HEK293 (cell line): ENCODE data around the gene ASIC4.

Experiments used
- CTCF ChIA-PET: fragments of 350-600 bp; formaldehyde crosslinking; extraction: SDS; loops from one replicate; lab custom pipeline; 2021; ENCODE audit warnings: antibody characterized with exemption; lab: Yijun Ruan, JAX
- POLR2A ChIA-PET: fragments of 300-600 bp; formaldehyde crosslinking; extraction: SDS; loops from one replicate; lab custom pipeline; 2020; ENCODE audit warnings: antibody characterized with exemption, inconsistent platforms; lab: Yijun Ruan, JAX
- H3K27ac ChIP-seq: fragments of 200-500 bp; sonication (Bioruptor generic); 2 replicates; pipeline ENCODE4 v1.5.1; 2014; ENCODE audit warnings: low read depth, low read length, control low read depth, inconsistent platforms; ENCODE audit errors: extremely low read depth
- H3K36me3 ChIP-seq, 2 experiments: fragments of 200-500 bp in 1 of 2; sonication (Bioruptor generic) in 1 of 2; 1 replicate in 1 of 2; 2 replicates in 1 of 2; pipeline ENCODE4 v1.5.1; 2014 to 2017; ENCODE audit warnings: inconsistent platforms in 2 of 2, low read length in 2 of 2; ENCODE audit not compliant: control insufficient read depth in 2 of 2, insufficient read depth in 1 of 2
- H3K4me1 ChIP-seq: fragments of 200-500 bp; sonication (Bioruptor generic); 2 replicates; pipeline ENCODE4 v1.5.1; 2014; ENCODE audit warnings: mild to moderate bottlenecking, low read length, inconsistent platforms; ENCODE audit not compliant: control insufficient read depth, insufficient read depth
- H3K4me3 ChIP-seq: 2 replicates; pipeline ENCODE4 v1.5.1; 2011; ENCODE audit warnings: low read depth, mild to moderate bottlenecking, control low read depth, low read length, moderate library complexity
- H3K9me3 ChIP-seq: fragments of 200-500 bp; sonication (Bioruptor generic); 2 replicates; pipeline ENCODE4 v1.5.1; 2014; ENCODE audit warnings: low read depth, low read length, inconsistent platforms; ENCODE audit not compliant: control insufficient read depth, insufficient read depth
- BCL11A ChIP-seq: fragments of 450-650 bp; formaldehyde crosslinking; IDR thresholded peaks from 2 replicates; pipeline ENCODE4 v1.5.1; 2016; ENCODE audit warnings: low read depth, missing biosample characterization, missing genetic modification characterization
- EGR2 ChIP-seq: fragments of 450-650 bp; formaldehyde crosslinking; IDR thresholded peaks from 2 replicates; pipeline ENCODE4 v1.5.1; 2016; ENCODE audit warnings: low read depth, missing biosample characterization, missing genetic modification characterization
- GFI1B ChIP-seq: fragments of 450-650 bp; formaldehyde crosslinking; IDR thresholded peaks from 2 replicates; pipeline ENCODE4 v1.5.1; 2016; ENCODE audit warnings: missing biosample characterization, missing genetic modification characterization
- HIC1 ChIP-seq: fragments of 450-650 bp; formaldehyde crosslinking; IDR thresholded peaks from 2 replicates; pipeline ENCODE4 v1.5.1; 2016; ENCODE audit warnings: missing biosample characterization, missing genetic modification characterization
- KLF10 ChIP-seq: fragments of 450-650 bp; IDR thresholded peaks from 2 replicates; pipeline ENCODE4 v1.5.1; 2018; ENCODE audit warnings: missing biosample characterization, mild to moderate bottlenecking, missing genetic modification characterization
- MZF1 ChIP-seq: fragments of 450-650 bp; formaldehyde crosslinking; IDR thresholded peaks from 2 replicates; pipeline ENCODE4 v1.5.1; 2017; ENCODE audit warnings: missing biosample characterization, missing genetic modification characterization, borderline replicate concordance
- PRDM1 ChIP-seq: fragments of 450-650 bp; formaldehyde crosslinking; IDR thresholded peaks from 2 replicates; pipeline ENCODE4; 2016; ENCODE audit warnings: missing biosample characterization, missing genetic modification characterization
- SP7 ChIP-seq: fragments of 450-650 bp; formaldehyde crosslinking; IDR thresholded peaks from 2 replicates; pipeline ENCODE4 v1.5.1; 2016; ENCODE audit warnings: missing biosample characterization, missing genetic modification characterization
- TCF7L2 ChIP-seq: IDR thresholded peaks from 2 replicates; pipeline ENCODE4 v1.6.1; 2011; ENCODE audit warnings: low read depth, mild to moderate bottlenecking, inconsistent platforms, low read length, moderate library complexity, borderline replicate concordance
- TRIM28 ChIP-seq: IDR thresholded peaks from 2 replicates; pipeline ENCODE4 v1.6.1; 2011; ENCODE audit warnings: low read length, control low read depth, borderline replicate concordance
- WT1 ChIP-seq: fragments of 450-650 bp; formaldehyde crosslinking; IDR thresholded peaks from 2 replicates; pipeline ENCODE4 v1.5.1; 2016; ENCODE audit warnings: missing biosample characterization, missing genetic modification characterization
- ZBTB1 ChIP-seq: fragments of 450-650 bp; formaldehyde crosslinking; IDR thresholded peaks from 2 replicates; pipeline ENCODE4 v1.5.1; 2016; ENCODE audit warnings: missing biosample characterization, missing genetic modification characterization
- ZBTB20 ChIP-seq: fragments of 450-650 bp; formaldehyde crosslinking; IDR thresholded peaks from 2 replicates; pipeline ENCODE4 v1.5.1; 2016; ENCODE audit warnings: missing biosample characterization, missing genetic modification characterization
- ZFHX2 ChIP-seq: fragments of 450-650 bp; formaldehyde crosslinking; conservative IDR thresholded peaks from 2 replicates; pipeline ENCODE4 v1.5.1; 2016; ENCODE audit warnings: missing biosample characterization, missing genetic modification characterization
- ZNF133 ChIP-seq: fragments of 450-650 bp; formaldehyde crosslinking; IDR thresholded peaks from 2 replicates; pipeline ENCODE4 v1.5.1; 2016; ENCODE audit warnings: missing biosample characterization, missing genetic modification characterization
- ZNF138 ChIP-seq: fragments of 450-650 bp; formaldehyde crosslinking; IDR thresholded peaks from 2 replicates; pipeline ENCODE4 v1.5.1; 2016; ENCODE audit warnings: missing biosample characterization, missing genetic modification characterization, borderline replicate concordance
- ZNF23 ChIP-seq: fragments of 450-650 bp; formaldehyde crosslinking; IDR thresholded peaks from 2 replicates; pipeline ENCODE4 v1.5.1; 2016; ENCODE audit warnings: missing biosample characterization, missing genetic modification characterization, borderline replicate concordance
- ZNF239 ChIP-seq: fragments of 450-650 bp; formaldehyde crosslinking; IDR thresholded peaks from 2 replicates; pipeline ENCODE4 v1.5.1; 2016; ENCODE audit warnings: missing biosample characterization, missing genetic modification characterization
- ZNF248 ChIP-seq: fragments of 450-650 bp; formaldehyde crosslinking; IDR thresholded peaks from 2 replicates; pipeline ENCODE4 v1.5.1; 2017; ENCODE audit warnings: missing biosample characterization, missing genetic modification characterization
- ZNF350 ChIP-seq: fragments of 450-650 bp; formaldehyde crosslinking; IDR thresholded peaks from 2 replicates; pipeline ENCODE4 v1.5.0; 2017; ENCODE audit warnings: missing biosample characterization, mild to moderate bottlenecking, missing genetic modification characterization
- ZNF354C ChIP-seq: fragments of 450-650 bp; formaldehyde crosslinking; IDR thresholded peaks from 2 replicates; pipeline ENCODE4 v1.5.1; 2016; ENCODE audit warnings: missing biosample characterization, missing genetic modification characterization, low read depth, borderline replicate concordance
- ZNF404 ChIP-seq: fragments of 450-650 bp; formaldehyde crosslinking; IDR thresholded peaks from 2 replicates; pipeline ENCODE4 v1.5.1; 2017; ENCODE audit warnings: missing biosample characterization, missing genetic modification characterization
- ZNF48 ChIP-seq: fragments of 450-650 bp; formaldehyde crosslinking; IDR thresholded peaks from 2 replicates; pipeline ENCODE4 v1.5.1; 2016; ENCODE audit warnings: missing biosample characterization, missing genetic modification characterization
- ZNF571 ChIP-seq: fragments of 450-650 bp; formaldehyde crosslinking; IDR thresholded peaks from 2 replicates; pipeline ENCODE4 v1.5.0; 2017; ENCODE audit warnings: missing biosample characterization, missing genetic modification characterization
- ZNF621 ChIP-seq: fragments of 450-650 bp; formaldehyde crosslinking; IDR thresholded peaks from 2 replicates; pipeline ENCODE4 v1.5.1; 2017; ENCODE audit warnings: missing biosample characterization, missing genetic modification characterization
- ZNF623 ChIP-seq: fragments of 450-650 bp; formaldehyde crosslinking; IDR thresholded peaks from 2 replicates; pipeline ENCODE4 v1.5.1; 2016; ENCODE audit warnings: missing biosample characterization, missing genetic modification characterization
- ZNF624 ChIP-seq: fragments of 450-650 bp; formaldehyde crosslinking; IDR thresholded peaks from 2 replicates; pipeline ENCODE4 v1.5.1; 2017; ENCODE audit warnings: missing biosample characterization, missing genetic modification characterization
- ZNF626 ChIP-seq: fragments of 450-650 bp; sonication (Bioruptor Pico); formaldehyde crosslinking; IDR thresholded peaks from 2 replicates; pipeline ENCODE4 v1.5.1; 2018; ENCODE audit warnings: missing biosample characterization, missing genetic modification characterization, inconsistent platforms
- ZNF654 ChIP-seq: fragments of 450-650 bp; formaldehyde crosslinking; IDR thresholded peaks from 2 replicates; pipeline ENCODE4 v1.5.1; 2016; ENCODE audit warnings: low read depth, missing biosample characterization, missing genetic modification characterization
- ZNF658 ChIP-seq: fragments of 450-650 bp; formaldehyde crosslinking; IDR thresholded peaks from 2 replicates; pipeline ENCODE4; 2016; ENCODE audit warnings: missing biosample characterization, missing genetic modification characterization
- ZNF701 ChIP-seq: fragments of 450-650 bp; formaldehyde crosslinking; IDR thresholded peaks from 2 replicates; pipeline ENCODE4 v1.5.1; 2016; ENCODE audit warnings: missing biosample characterization, missing genetic modification characterization
- ZNF704 ChIP-seq: fragments of 450-650 bp; formaldehyde crosslinking; IDR thresholded peaks from 2 replicates; pipeline ENCODE4 v1.5.1; 2016; ENCODE audit warnings: missing biosample characterization, missing genetic modification characterization
- ZNF76 ChIP-seq: fragments of 450-650 bp; formaldehyde crosslinking; IDR thresholded peaks from 2 replicates; pipeline ENCODE4; 2016; ENCODE audit warnings: low read depth, missing biosample characterization, missing genetic modification characterization, borderline replicate concordance
- ZNF785 ChIP-seq: fragments of 450-650 bp; formaldehyde crosslinking; IDR thresholded peaks from 2 replicates; pipeline ENCODE4 v1.5.1; 2016; ENCODE audit warnings: missing biosample characterization, missing genetic modification characterization
- ZNF791 ChIP-seq: fragments of 450-650 bp; formaldehyde crosslinking; IDR thresholded peaks from 2 replicates; pipeline ENCODE4 v1.5.1; 2016; ENCODE audit warnings: missing biosample characterization, missing genetic modification characterization
- ZNF792 ChIP-seq: fragments of 450-650 bp; formaldehyde crosslinking; IDR thresholded peaks from 2 replicates; pipeline ENCODE4 v1.5.1; 2016; ENCODE audit warnings: missing biosample characterization, missing genetic modification characterization
- ZSCAN16 ChIP-seq: fragments of 450-650 bp; formaldehyde crosslinking; IDR thresholded peaks from 2 replicates; pipeline ENCODE4 v1.5.1; 2016; ENCODE audit warnings: missing biosample characterization, missing genetic modification characterization
- TF ChIP-seq, protein P1 (sequence below): fragments of 450-650 bp; formaldehyde crosslinking; IDR thresholded peaks from 2 replicates; pipeline ENCODE4 v1.5.1; 2016; ENCODE audit warnings: missing biosample characterization, missing genetic modification characterization

ASIC4 gene

DNA sequence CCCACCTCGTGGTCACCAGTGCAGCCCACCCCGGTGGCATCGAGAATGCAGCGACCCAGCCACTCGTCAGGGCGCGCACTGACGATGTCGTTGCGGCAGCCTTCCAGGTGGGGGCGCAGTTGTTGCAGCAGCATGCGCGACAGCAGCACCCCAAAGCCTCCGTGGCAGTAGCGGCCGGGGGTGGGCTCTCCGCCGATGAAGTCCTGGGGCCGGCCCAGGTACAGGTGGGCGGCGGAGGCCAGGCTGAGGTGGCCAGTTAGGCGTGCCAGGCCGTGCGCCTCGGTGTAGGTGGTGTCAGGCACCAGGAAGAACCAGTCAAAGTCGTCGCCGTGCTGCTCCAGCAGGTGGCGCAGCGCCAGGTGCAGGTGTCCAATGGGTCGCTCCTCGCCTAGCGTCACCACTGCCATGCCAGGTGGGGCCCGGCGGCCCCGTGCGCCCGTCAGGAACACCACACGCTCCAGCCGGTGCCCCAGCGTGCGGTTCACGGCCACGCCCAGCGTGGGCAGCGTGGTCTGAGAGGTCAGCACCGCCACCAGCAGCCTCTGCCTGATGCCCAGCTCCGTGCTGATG is 27.4 kb downstream of the ASIC4 start:
- Histone ChIP-seq H3K36me3 (peaks cover 0 to 32% of the 10 kb centered on the region in 2 experiments; a peak in 1 of 3 replicates), H3K4me1 (no peaks in the 10 kb centered on the region), H3K27ac (no peak overlapping the region), H3K9me3 (no peaks in the 10 kb centered on the region), H3K4me3 (peak overlapping the region; percentile 25)
- ChIA-PET POLR2A (interaction anchor here (0.5 to 1.1 kb wide), 5 partner anchors 30 to 95 kb away, joined by 3 to 8 read pairs (median 3); partner anchors contain the start of genes GMPPA, INHA and OBSL1), CTCF (interaction anchor here (0.5 to 7.2 kb wide), 82 partner anchors 10 to 1789 kb away, joined by 3 to 112 read pairs (median 4); partner anchors contain the start of genes GMPPA, INHA, OBSL1 and STK11IP)
- no peak for TF ChIP-seq ZNF704 (tag by site-specific recombination)
- no peak for TF ChIP-seq ZNF354C (tag by site-specific recombination)
- TF ChIP-seq ZNF624: no peak
- no peak for TF ChIP-seq ZNF48 (tag by site-specific recombination)
- TF ChIP-seq, protein P1, sequence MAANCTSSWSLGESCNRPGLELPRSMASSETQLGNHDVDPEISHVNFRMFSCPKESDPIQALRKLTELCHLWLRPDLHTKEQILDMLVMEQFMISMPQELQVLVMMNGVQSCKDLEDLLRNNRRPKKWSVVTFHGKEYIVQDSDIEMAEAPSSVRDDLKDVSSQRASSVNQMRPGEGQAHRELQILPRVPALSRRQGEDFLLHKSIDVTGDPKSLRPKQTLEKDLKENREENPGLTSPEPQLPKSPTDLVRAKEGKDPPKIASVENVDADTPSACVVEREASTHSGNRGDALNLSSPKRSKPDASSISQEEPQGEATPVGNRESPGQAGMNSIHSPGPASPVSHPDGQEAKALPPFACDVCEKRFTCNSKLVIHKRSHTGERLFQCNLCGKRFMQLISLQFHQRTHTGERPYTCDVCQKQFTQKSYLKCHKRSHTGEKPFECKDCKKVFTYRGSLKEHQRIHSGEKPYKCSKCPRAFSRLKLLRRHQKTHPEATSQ (tag by site-specific recombination): peak; percentile 27; the same call in 1 of the 2 replicates
- no peak for TF ChIP-seq ZNF621
- peak; percentile 78 for TF ChIP-seq SP7 (tag by site-specific recombination)
- no peak for TF ChIP-seq TRIM28
- TF ChIP-seq ZNF571 (tag by site-specific recombination): no peak
- peak; percentile 86 for TF ChIP-seq ZFHX2 (tag by site-specific recombination)
- no peak for TF ChIP-seq ZNF658 (tag by site-specific recombination)
- no peak for TF ChIP-seq ZNF626
- no peak for TF ChIP-seq ZNF133 (tag by site-specific recombination)
- TF ChIP-seq GFI1B (tag by site-specific recombination): no peak
- no peak for TF ChIP-seq BCL11A (tag by site-specific recombination)
- no peak for TF ChIP-seq ZBTB1
- peak; percentile 61 for TF ChIP-seq ZNF654 (tag by site-specific recombination)
- no peak for TF ChIP-seq ZNF701
- no peak for TF ChIP-seq ZNF248 (tag by site-specific recombination)
- peak; percentile 51; the same call in 1 of the 2 replicates for TF ChIP-seq ZBTB20 (tag by site-specific recombination)
- TF ChIP-seq ZNF785 (tag by site-specific recombination): no peak
- TF ChIP-seq ZNF404 (tag by site-specific recombination): no peak
- peak; percentile 87 for TF ChIP-seq HIC1 (tag by site-specific recombination)
- TF ChIP-seq ZNF76: no peak; the same call in 1 of the 2 replicates
- TF ChIP-seq MZF1 (tag by site-specific recombination): no peak
- peak; percentile 79; the same call in 1 of the 2 replicates for TF ChIP-seq EGR2 (tag by site-specific recombination)
- no peak for TF ChIP-seq WT1 (tag by site-specific recombination)
- no peak for TF ChIP-seq ZNF792 (tag by site-specific recombination)
- TF ChIP-seq ZSCAN16 (tag by site-specific recombination): no peak
- TF ChIP-seq ZNF623 (tag by site-specific recombination): peak; percentile 34; the same call in 1 of the 2 replicates
- no peak for TF ChIP-seq ZNF791 (tag by site-specific recombination)
- no peak for TF ChIP-seq ZNF23 (tag by site-specific recombination)
- TF ChIP-seq ZNF350 (tag by site-specific recombination): no peak
- TF ChIP-seq ZNF239 (tag by site-specific recombination): no peak
- no peak for TF ChIP-seq TCF7L2
- TF ChIP-seq KLF10: no peak
- no peak for TF ChIP-seq ZNF138 (tag by site-specific recombination)
- TF ChIP-seq PRDM1 (tag by site-specific recombination): no peak
